Esophagus squamous epithelium (tissue), 4 donors: ENCODE data around the gene NEDD8.

Experiments
- POLR2A ChIP-seq, 4 donors: fragments of 450-650 bp; IDR thresholded peaks; one replicate each; pipeline ENCODE4 v1.6.1; 2017; ENCODE audit warnings: antibody characterized with exemption in 4 of 4, mild to moderate bottlenecking in 4 of 4, moderate library complexity in 3 of 4
- TF ChIP-seq, protein P1 (sequence below), 6 experiments: fragments of 450-650 bp in 4 of 6; fragments of 200-600 bp in 2 of 6; sonication (generic) in 2 of 6; IDR thresholded peaks; one replicate each; pipeline ENCODE4 v1.5.1; 2016 to 2019; ENCODE audit warnings: antibody characterized with exemption in 6 of 6, mild to moderate bottlenecking in 4 of 6, moderate library complexity in 4 of 6

DNA sequence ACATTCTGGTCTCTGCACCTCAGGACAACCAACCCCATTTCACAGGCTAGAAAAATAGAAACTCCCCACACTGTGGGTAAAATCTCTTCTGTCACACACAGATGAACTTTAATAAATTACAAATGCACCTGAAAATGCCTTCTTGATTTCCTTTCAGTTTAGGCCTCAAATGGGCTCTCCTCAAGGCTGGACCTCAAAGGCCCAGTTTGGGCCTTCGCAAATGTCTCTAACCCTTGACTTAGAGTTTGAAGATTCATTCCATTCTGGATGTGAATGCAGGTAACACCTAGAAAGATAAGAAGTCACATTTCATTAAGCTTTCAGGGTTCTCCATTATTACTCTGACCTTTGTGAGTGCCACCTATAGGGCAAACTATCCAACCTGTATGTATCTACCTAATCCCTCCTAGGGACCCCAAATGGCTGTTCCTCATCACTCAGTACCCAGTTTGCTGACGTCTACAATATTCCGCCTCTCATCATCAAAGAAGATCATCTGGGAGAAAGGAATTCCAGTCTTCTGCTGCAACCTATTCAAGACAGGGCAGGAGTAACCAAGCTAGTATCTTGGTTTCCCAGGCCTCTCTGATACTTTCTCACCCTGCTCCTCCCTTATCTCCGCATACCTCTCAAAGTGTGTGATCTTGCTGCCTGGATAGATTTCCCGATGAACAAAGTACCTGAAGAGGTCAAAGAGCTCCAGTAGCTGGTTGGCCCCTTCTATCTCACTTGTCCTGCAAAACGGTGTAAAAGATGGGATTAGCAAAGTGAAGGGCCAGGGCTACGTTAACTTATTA lies 18.1 kb downstream of the NEDD8 start:
- TF ChIP-seq, protein P1, sequence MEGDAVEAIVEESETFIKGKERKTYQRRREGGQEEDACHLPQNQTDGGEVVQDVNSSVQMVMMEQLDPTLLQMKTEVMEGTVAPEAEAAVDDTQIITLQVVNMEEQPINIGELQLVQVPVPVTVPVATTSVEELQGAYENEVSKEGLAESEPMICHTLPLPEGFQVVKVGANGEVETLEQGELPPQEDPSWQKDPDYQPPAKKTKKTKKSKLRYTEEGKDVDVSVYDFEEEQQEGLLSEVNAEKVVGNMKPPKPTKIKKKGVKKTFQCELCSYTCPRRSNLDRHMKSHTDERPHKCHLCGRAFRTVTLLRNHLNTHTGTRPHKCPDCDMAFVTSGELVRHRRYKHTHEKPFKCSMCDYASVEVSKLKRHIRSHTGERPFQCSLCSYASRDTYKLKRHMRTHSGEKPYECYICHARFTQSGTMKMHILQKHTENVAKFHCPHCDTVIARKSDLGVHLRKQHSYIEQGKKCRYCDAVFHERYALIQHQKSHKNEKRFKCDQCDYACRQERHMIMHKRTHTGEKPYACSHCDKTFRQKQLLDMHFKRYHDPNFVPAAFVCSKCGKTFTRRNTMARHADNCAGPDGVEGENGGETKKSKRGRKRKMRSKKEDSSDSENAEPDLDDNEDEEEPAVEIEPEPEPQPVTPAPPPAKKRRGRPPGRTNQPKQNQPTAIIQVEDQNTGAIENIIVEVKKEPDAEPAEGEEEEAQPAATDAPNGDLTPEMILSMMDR (IDR thresholded peaks at IDR 0.05), result no peak
- TF ChIP-seq POLR2A (IDR thresholded peaks at IDR 0.05), result no peak
